Measurements from ENCODE around the gene KMT5B. TPM values are rescaled to one million over a fixed set of nuclear protein-coding genes. Genes with fewer than 3 reads are reported as not detected.

Gene KMT5B
- total and polyA plus RNA-seq, 10 of the 15 experiments (the other 5 are each of a cell fraction or from before 2014, with no cell fraction given), result 4.7 to 21.8 (median 18.0) TPM

DNA sequence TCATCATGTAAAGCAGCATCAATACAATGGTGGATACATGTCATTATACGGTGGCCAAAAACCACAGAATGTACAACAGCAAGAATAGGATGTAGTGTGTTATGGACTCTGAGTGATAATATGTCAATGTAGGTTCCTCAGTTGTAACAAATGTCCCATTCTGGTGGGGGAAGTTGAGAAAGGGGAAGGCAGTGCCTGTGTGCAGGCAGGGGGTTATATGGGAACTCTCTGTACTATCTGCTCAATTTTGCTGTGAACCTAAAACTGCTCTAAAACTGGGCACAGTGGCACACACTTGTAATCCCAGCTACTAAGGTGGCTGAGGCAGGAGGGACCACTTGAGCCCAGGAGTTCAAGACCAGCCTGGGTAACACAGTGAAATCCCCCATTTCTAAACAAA lies 97.8 kb downstream of the KMT5B start (continued):
- TF ChIP-seq PKNOX1 (IDR thresholded peaks at IDR 0.05) (no peak), ZSCAN29 (IDR thresholded peaks at IDR 0.05) (no peak), HCFC1 (IDR thresholded peaks at IDR 0.05; ENCODE audit: low read length) (no peak), ZZZ3 (IDR thresholded peaks at IDR 0.05; ENCODE audit: control insufficient read depth, insufficient read length, low read depth) (no peak), E2F4 (IDR thresholded peaks at IDR 0.05; ENCODE audit: low read depth, low read length) (no peak), SPI1 (IDR thresholded peaks at IDR 0.05; ENCODE audit: borderline replicate concordance, insufficient read depth, low read depth, low read length) (no peak), ASH2L (IDR thresholded peaks at IDR 0.05; ENCODE audit: borderline replicate concordance, low read depth) (no peak), NFYB (IDR thresholded peaks at IDR 0.05; ENCODE audit: insufficient read depth, low read depth, low read length) (no peak)

DNA sequence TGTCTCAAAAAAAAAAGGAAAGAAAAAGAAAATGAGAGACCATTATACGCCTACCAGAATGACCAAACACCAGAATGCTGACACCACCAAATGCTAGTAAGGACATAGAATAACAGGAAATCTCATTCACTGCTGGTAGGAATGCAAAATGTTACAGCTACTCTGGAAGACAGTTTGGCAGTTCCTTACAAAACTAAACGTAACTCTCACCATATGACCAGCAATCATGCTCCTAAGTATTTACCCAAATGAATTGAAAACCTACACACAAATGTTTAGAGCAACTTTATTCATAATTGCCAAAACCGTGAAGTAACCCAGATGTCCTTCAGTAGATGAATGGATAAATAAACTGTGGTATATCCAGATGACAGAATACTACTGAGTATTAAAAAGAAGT lies 99.1 kb downstream of the KMT5B start:
- peaks cover 0 to 7% of the 10 kb centered on the region in 2 experiments; a peak in 2 of 4 replicates for H3K36me3 ChIP-seq (ENCODE audit: control insufficient read depth in 2 of 2, insufficient read depth in 2 of 2, low read length in 1 of 2)
- no peak overlapping the region for H3K4me2 ChIP-seq (ENCODE audit: control insufficient read depth, insufficient read depth)
- ATAC-seq (no peak), DNase-seq (ENCODE audit: low read depth, low spot score) (no peak), FAIRE-seq (no peak)
- H3K9me3 ChIP-seq (replicated peaks; ENCODE audit: control insufficient read depth, insufficient read depth, low read length), result no peaks in the 10 kb centered on the region
- POLR2A ChIA-PET, result no interaction called here
- no peaks in the 10 kb centered on the region for H3K27me3 ChIP-seq (replicated peaks in 1 of 2; ENCODE audit: control insufficient read depth in 2 of 2, insufficient read depth in 2 of 2, low read length in 1 of 2)
- H3K79me2 ChIP-seq (ENCODE audit: control insufficient read depth, insufficient read depth, low read length), result peaks cover 72% of the 10 kb centered on the region
- H3K9ac ChIP-seq (ENCODE audit: control insufficient read depth, insufficient read depth, low read length), result no peak overlapping the region
- 87% methylated on average over 3 of the region's 3 CpGs for WGBS (ENCODE audit: insufficient coverage, insufficient replicate concordance, low lambda C conversion rate, missing lambda C conversion rate)
- H2AFZ ChIP-seq (ENCODE audit: control insufficient read depth, low read depth, low read length), result no peak overlapping the region
- SMC1A ChIA-PET (ENCODE audit: uncharacterized antibody, unreplicated experiment), result no interaction called here
- in situ Hi-C loops (cut with MboI), result no loop called here
- H3K4me3 ChIP-seq, result no peak overlapping the region
- RAD21 ChIA-PET (ENCODE audit: unreplicated experiment), result no interaction called here
- H3K4me1 ChIP-seq (ENCODE audit: control insufficient read depth, insufficient read depth, low read length), result peaks cover 8% of the 10 kb centered on the region; the same call in 1 of the 2 replicates
- BruUV-seq (replicated peaks), result no TSS peak
- H4K20me1 ChIP-seq (ENCODE audit: control insufficient read depth, insufficient read depth), result no peaks in the 10 kb centered on the region
- CTCF ChIA-PET, result no interaction called here
- intact Hi-C loops (cut with micrococcal nuclease; ENCODE audit: unreplicated experiment), result no loop called here
- H3K27ac ChIP-seq (ENCODE audit: control insufficient read depth, insufficient read depth), result no peak overlapping the region
- TF ChIP-seq EGR1 (IDR thresholded peaks at IDR 0.05; ENCODE audit: borderline replicate concordance in 1 of 2, low read depth in 2 of 2, low read length in 2 of 2) (no peak), ZSCAN29 (IDR thresholded peaks at IDR 0.05) (no peak), ZNF217 (IDR thresholded peaks at IDR 0.05) (no peak), CBFB (IDR thresholded peaks at IDR 0.05; ENCODE audit: low read depth) (no peak), CUX1 (IDR thresholded peaks at IDR 0.05; ENCODE audit: insufficient replicate concordance, low read depth, low read length) (no peak), ZBTB33 (IDR thresholded peaks at IDR 0.05) (no peak), BCL11A (IDR thresholded peaks at IDR 0.05; ENCODE audit: low read depth, low read length) (no peak), SMC3 (IDR thresholded peaks at IDR 0.05; ENCODE audit: borderline replicate concordance, low read length) (no peak)
